Ascending aorta (tissue), 2 donors: ENCODE results near the gene MRPL54. TPM values are rescaled to one million over a fixed set of nuclear protein-coding genes. Genes with fewer than 3 reads are reported as not detected.

ENCODE experiments used
- DNase-seq, 2 donors: peaks; one replicate each; pipeline ENCODE4 v3.0.0-alpha.2; 2019; ENCODE audit warnings: low spot score in 2 of 2
- H3K27ac ChIP-seq, 2 donors: fragments of 200-600 bp; sonication (generic); one replicate each; pipeline ENCODE4 v1.5.1; 2016 to 2017; ENCODE audit warnings: mild to moderate bottlenecking in 1 of 2
- H3K27me3 ChIP-seq: fragments of 200-600 bp; sonication (generic); one replicate; pipeline ENCODE4 v1.5.1; 2017
- H3K36me3 ChIP-seq, 2 donors: fragments of 200-600 bp; sonication (generic); one replicate each; pipeline ENCODE4 v1.5.1; 2016
- H3K4me1 ChIP-seq, 2 donors: fragments of 200-600 bp; sonication (generic); one replicate each; pipeline ENCODE4 v1.5.1; 2016 to 2017; ENCODE audit warnings: mild to moderate bottlenecking in 1 of 2
- H3K4me3 ChIP-seq, 2 donors: fragments of 200-600 bp; sonication (generic); one replicate each; pipeline ENCODE4 v1.5.1; 2016 to 2017; ENCODE audit warnings: mild to moderate bottlenecking in 1 of 2
- H3K9me3 ChIP-seq, 2 donors: fragments of 200-600 bp; sonication (generic); one replicate each; pipeline ENCODE4 v1.5.1; 2016
- intact Hi-C: fragments of 100-400 bp; cut with DNase I; formaldehyde crosslinking; loops from one replicate; pipeline ENCODE4 v1.15.1; 2023
- total RNA-seq: library from RNA; depleted of rRNA; stranded (reverse); fragments of >200 nt; gene quantifications from one replicate; pipeline ENCODE4 v1.1.0, GENCODE V29; 2016
- TF ChIP-seq, protein P1 (sequence below), 3 experiments: fragments of 200-600 bp in 2 of 3; fragments of 450-650 bp in 1 of 3; sonication (generic) in 2 of 3; IDR thresholded peaks; one replicate each; pipeline ENCODE4 v1.5.1; 2016 to 2019; ENCODE audit warnings: antibody characterized with exemption in 3 of 3, mild to moderate bottlenecking in 1 of 3, moderate library complexity in 1 of 3

The MRPL54 gene
- total RNA-seq, 1 donor from 2014 or later, result 34.9 TPM

DNA sequence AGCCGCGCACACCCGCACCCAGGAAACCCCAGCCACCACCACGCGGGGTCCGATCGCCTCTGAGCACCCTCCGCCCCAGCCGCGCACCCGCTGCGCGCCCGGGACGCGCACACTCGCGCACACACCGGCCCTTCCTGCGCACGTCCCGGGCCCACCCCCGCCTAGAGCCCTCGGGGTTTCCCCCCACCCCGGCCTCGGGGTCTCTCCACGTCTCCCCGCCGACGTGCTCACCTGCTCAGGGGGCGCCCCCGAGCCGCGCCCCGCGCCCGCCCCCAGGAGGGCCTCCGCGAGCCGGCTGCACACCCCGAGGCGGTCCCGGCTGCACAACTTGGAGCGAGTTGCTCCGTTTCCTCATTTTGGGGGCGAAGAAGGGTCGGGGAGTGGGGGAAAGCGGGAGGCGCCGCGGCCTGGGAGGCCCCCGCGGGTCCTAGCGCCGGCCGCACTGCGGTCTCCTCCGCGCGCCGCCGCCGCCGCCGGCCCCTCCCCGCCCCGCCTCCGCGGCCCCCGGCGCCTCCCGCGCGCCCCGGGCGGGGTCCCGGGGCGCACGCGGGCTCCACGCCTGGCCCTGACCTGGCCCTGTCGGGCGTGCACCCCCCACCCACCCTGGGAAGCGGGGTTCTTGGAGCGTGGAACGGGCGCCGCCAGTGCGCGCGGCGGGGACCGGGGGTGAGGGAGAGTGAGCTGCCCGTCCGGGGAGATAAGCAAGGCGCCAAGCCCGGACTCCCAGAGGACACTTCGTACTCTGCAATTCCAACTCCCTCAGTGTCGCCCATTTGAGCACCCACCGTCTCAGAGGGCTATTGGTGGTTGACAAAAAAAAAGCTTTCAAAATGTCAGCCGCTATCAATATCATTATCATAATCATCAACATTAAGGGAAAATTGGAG, 23.7 kb downstream of the MRPL54 start, which contains the start of gene MATK:
MATK (minus strand) TSS at position 444 of the 887 bp plus-strand sequence. CDS start 1,246 bp downstream, outside the sequence.
- DNase-seq, result no peak
- TF ChIP-seq, protein P1, sequence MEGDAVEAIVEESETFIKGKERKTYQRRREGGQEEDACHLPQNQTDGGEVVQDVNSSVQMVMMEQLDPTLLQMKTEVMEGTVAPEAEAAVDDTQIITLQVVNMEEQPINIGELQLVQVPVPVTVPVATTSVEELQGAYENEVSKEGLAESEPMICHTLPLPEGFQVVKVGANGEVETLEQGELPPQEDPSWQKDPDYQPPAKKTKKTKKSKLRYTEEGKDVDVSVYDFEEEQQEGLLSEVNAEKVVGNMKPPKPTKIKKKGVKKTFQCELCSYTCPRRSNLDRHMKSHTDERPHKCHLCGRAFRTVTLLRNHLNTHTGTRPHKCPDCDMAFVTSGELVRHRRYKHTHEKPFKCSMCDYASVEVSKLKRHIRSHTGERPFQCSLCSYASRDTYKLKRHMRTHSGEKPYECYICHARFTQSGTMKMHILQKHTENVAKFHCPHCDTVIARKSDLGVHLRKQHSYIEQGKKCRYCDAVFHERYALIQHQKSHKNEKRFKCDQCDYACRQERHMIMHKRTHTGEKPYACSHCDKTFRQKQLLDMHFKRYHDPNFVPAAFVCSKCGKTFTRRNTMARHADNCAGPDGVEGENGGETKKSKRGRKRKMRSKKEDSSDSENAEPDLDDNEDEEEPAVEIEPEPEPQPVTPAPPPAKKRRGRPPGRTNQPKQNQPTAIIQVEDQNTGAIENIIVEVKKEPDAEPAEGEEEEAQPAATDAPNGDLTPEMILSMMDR (IDR thresholded peaks at IDR 0.05), result no peak
- intact Hi-C loops, result no loop called here
- H3K4me3 ChIP-seq, result peak within 1 kb of the TSS in 1 of 2 donors; percentile 50
- H3K9me3 ChIP-seq, result peaks cover 12 to 17% of the 10 kb centered on the region in 2 donors
- H3K4me1 ChIP-seq, result no peaks in the 10 kb centered on the region
- no peak within 1 kb of the TSS for H3K27ac ChIP-seq
- no peaks in the 10 kb centered on the region for H3K36me3 ChIP-seq
- H3K27me3 ChIP-seq, result no peaks in the 10 kb centered on the region

- TF ChIP-seq, protein P1 (IDR thresholded peaks at IDR 0.05), result no peak
- DNase-seq, result no peak
Measured at GRCh38 chr19:3788996-3789778, 26.7 kb downstream of the MRPL54 start.

DNA sequence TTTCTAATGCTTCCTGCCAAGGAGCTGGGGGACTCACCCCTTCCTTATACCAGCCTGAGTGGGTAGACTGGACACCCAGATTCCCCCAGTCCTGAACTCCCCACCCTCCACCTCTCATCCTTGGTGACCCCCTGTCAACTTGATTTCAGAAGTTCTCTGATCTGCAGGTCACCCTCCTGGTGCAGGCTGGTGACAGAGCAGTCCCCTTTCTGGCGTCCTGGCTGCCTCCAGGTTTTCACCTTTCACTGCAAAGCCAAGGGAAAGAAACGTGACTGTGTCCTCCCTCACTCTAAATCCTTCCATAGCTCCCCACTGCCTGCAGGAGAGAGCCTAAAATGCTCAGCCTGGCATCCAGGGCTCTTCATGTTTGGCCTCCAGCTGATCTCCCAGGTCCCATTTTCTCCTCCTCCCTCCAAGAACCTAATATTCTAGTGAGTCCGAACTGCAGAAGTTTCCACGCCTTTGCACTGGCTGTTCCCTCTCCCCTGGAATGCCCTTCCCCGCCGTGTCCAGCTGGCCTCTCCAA, 27.8 kb downstream of the MRPL54 start:
- H3K4me3 ChIP-seq, result no peak overlapping the region
- H3K36me3 ChIP-seq, result no peaks in the 10 kb centered on the region
- no peak for DNase-seq
- H3K27me3 ChIP-seq, result no peaks in the 10 kb centered on the region
- H3K27ac ChIP-seq, result no peak overlapping the region
- intact Hi-C loops, result no loop called here
- no peaks in the 10 kb centered on the region for H3K4me1 ChIP-seq
- TF ChIP-seq, protein P1 (IDR thresholded peaks at IDR 0.05), result no peak
- H3K9me3 ChIP-seq, result no peaks in the 10 kb centered on the region

More at GRCh38 chr19:3788996-3789778, 26.7 kb downstream of the MRPL54 start:
- Histone ChIP-seq H3K27ac (no peak overlapping the region), H3K9me3 (no peaks in the 10 kb centered on the region), H3K27me3 (no peaks in the 10 kb centered on the region), H3K4me1 (no peaks in the 10 kb centered on the region), H3K4me3 (no peak overlapping the region), H3K36me3 (no peaks in the 10 kb centered on the region)
- intact Hi-C loops, result no loop called here

DNA sequence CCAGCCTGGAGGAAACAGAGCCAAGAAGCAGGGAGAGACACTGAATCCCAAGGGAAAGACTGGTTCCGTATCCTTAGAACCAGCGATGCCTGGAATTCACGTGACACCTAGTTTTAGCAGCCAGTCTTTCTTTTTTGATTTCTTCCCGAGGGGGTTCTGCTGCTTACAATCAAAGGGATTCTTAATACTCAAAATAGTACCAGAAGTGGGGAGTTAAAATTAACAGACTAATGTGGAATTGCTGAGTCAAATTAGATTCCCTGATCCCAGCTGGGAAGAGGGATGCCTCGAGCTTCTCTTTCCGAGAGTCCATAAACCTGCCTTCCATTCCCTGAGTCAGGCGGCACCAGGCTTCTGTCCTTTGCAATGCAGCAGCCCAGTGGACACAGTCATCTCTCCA, 28.5 kb downstream of the MRPL54 start:
- intact Hi-C loops, result no loop called here
- Histone ChIP-seq H3K4me1 (no peaks in the 10 kb centered on the region), H3K9me3 (no peaks in the 10 kb centered on the region), H3K27ac (no peak overlapping the region), H3K27me3 (no peaks in the 10 kb centered on the region), H3K4me3 (no peak overlapping the region), H3K36me3 (no peaks in the 10 kb centered on the region)
- DNase-seq, result no peak
- TF ChIP-seq, protein P1 (IDR thresholded peaks at IDR 0.05), result no peak

DNA sequence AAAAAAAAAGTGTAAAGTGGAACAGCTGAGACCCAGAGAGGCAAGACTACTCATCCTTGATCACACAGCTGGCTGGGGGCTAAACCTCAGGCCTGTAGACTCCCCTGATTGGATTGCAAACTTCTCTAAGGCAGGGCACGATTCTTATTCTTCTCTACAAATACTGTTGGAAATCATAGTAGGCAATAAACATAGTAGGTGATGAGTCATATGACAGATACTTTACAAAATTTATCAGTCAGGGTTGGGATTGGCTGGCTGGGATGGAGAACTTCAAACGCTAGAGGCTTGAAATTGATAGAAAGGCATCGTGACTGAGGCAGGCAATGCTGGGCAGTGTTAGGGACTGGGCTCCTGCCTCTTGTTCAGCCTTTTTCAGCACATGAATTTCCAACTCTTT, 29.6 kb downstream of the MRPL54 start:
- Histone ChIP-seq H3K27me3 (no peaks in the 10 kb centered on the region), H3K27ac (no peak overlapping the region), H3K4me1 (no peaks in the 10 kb centered on the region), H3K4me3 (no peak overlapping the region), H3K36me3 (no peaks in the 10 kb centered on the region), H3K9me3 (peaks cover 0 to 9% of the 10 kb centered on the region in 2 donors)
- TF ChIP-seq, protein P1 (IDR thresholded peaks at IDR 0.05), result no peak
- intact Hi-C loops, result no loop called here
- DNase-seq, result no peak
